ENCODE measurements around the gene SMPD1.

- peak; percentile 94 for TF ChIP-seq CTCF (IDR thresholded peaks at IDR 0.05)
- TF ChIP-seq ZFX (IDR thresholded peaks at IDR 0.05; ENCODE audit: borderline replicate concordance), result no peak
Observed at GRCh38 chr11:6353367-6353987, 36.8 kb upstream of the SMPD1 start.
